T-helper 2 cell treated with Interferon-gamma antibody and Interleukin-4, amounts not matched to agents 5 μg/mL and 100 μg/mL, for 36 hours (primary cell): ENCODE measurements around the gene SRCAP.

ENCODE experiments used
- DNase-seq: peaks from one replicate; pipeline ENCODE4 v3.0.0; 2021; ENCODE audit warnings: low spot score
- H3K27ac Mint-ChIP-seq: one replicate; pipeline ENCODE4 v1.8.0; 2021; ENCODE audit warnings: mild to moderate bottlenecking, mixed read lengths
- H3K27me3 Mint-ChIP-seq: one replicate; pipeline ENCODE4 v1.8.0; 2021; ENCODE audit warnings: low read depth, mixed read lengths
- H3K36me3 Mint-ChIP-seq: one replicate; pipeline ENCODE4 v1.8.0; 2021; ENCODE audit warnings: low read depth, mixed read lengths
- H3K4me1 Mint-ChIP-seq: one replicate; pipeline ENCODE4 v1.8.0; 2021; ENCODE audit warnings: low read depth, mixed read lengths
- H3K4me3 Mint-ChIP-seq: one replicate; pipeline ENCODE4 v1.8.0; 2022; ENCODE audit warnings: mild to moderate bottlenecking, moderate library complexity, mixed read lengths
- H3K9me3 Mint-ChIP-seq: one replicate; pipeline ENCODE4 v1.8.0; 2021; ENCODE audit warnings: mixed read lengths

The SRCAP gene

GRCh38 chr16:30766206-30766932 lies 67.4 kb downstream of the SRCAP start:
- H3K4me3 Mint-ChIP-seq = no peak overlapping the region
- peaks cover 8% of the 10 kb centered on the region for H3K4me1 Mint-ChIP-seq
- no peak for DNase-seq
- H3K27me3 Mint-ChIP-seq = no peaks in the 10 kb centered on the region
- peaks cover 49% of the 10 kb centered on the region for H3K36me3 Mint-ChIP-seq
- H3K27ac Mint-ChIP-seq = no peak overlapping the region
- no peaks in the 10 kb centered on the region for H3K9me3 Mint-ChIP-seq

- Mint-ChIP-seq H3K4me1 (peaks cover 8% of the 10 kb centered on the region), H3K27ac (no peak overlapping the region), H3K4me3 (no peak overlapping the region)
These were observed 67.9 kb downstream of the SRCAP start for GRCh38 chr16:30766933-30767284.

GRCh38 chr16:30767767-30768465 lies 68.9 kb downstream of the SRCAP start:
- H3K9me3 Mint-ChIP-seq = no peaks in the 10 kb centered on the region
- H3K27ac Mint-ChIP-seq = no peak overlapping the region
- peaks cover 58% of the 10 kb centered on the region for H3K36me3 Mint-ChIP-seq
- no peaks in the 10 kb centered on the region for H3K27me3 Mint-ChIP-seq
- no peak overlapping the region for H3K4me3 Mint-ChIP-seq
- peaks cover 10% of the 10 kb centered on the region for H3K4me1 Mint-ChIP-seq
- no peak for DNase-seq

More at GRCh38 chr16:30766933-30767284, 67.9 kb downstream of the SRCAP start:
- Mint-ChIP-seq H3K9me3 (no peaks in the 10 kb centered on the region), H3K36me3 (peaks cover 51% of the 10 kb centered on the region), H3K27me3 (no peaks in the 10 kb centered on the region)
- no peak for DNase-seq

- Mint-ChIP-seq H3K9me3 (no peaks in the 10 kb centered on the region), H3K36me3 (peaks cover 62% of the 10 kb centered on the region), H3K27ac (no peak overlapping the region), H3K4me1 (peaks cover 4% of the 10 kb centered on the region), H3K27me3 (no peaks in the 10 kb centered on the region), H3K4me3 (no peak overlapping the region)
- no peak for DNase-seq
These were observed 69.7 kb downstream of the SRCAP start for GRCh38 chr16:30768583-30769181.

- H3K36me3 Mint-ChIP-seq = peaks cover 58% of the 10 kb centered on the region
- no peak overlapping the region for H3K4me3 Mint-ChIP-seq
- DNase-seq = no peak
- peaks cover 3% of the 10 kb centered on the region for H3K4me1 Mint-ChIP-seq
- no peak overlapping the region for H3K27ac Mint-ChIP-seq
- no peaks in the 10 kb centered on the region for H3K9me3 Mint-ChIP-seq
- H3K27me3 Mint-ChIP-seq = no peaks in the 10 kb centered on the region
These were observed 70.6 kb downstream of the SRCAP start for GRCh38 chr16:30769379-30770089.

GRCh38 chr16:30771726-30772125 lies 72.8 kb downstream of the SRCAP start:
- Mint-ChIP-seq H3K9me3 (no peaks in the 10 kb centered on the region), H3K27ac (no peak overlapping the region), H3K4me3 (no peak overlapping the region), H3K36me3 (peaks cover 46% of the 10 kb centered on the region), H3K27me3 (no peaks in the 10 kb centered on the region), H3K4me1 (peaks cover 6% of the 10 kb centered on the region)
- no peak for DNase-seq

GRCh38 chr16:30773826-30774225 lies 74.9 kb downstream of the SRCAP start:
- no peak for DNase-seq
- H3K4me3 Mint-ChIP-seq = no peak overlapping the region
- peaks cover 12% of the 10 kb centered on the region for H3K4me1 Mint-ChIP-seq
- no peaks in the 10 kb centered on the region for H3K9me3 Mint-ChIP-seq
- H3K27ac Mint-ChIP-seq = no peak overlapping the region
- no peaks in the 10 kb centered on the region for H3K27me3 Mint-ChIP-seq
- H3K36me3 Mint-ChIP-seq = peaks cover 33% of the 10 kb centered on the region

- Mint-ChIP-seq H3K27ac (peak overlapping the region; percentile 93), H3K9me3 (no peaks in the 10 kb centered on the region), H3K27me3 (no peaks in the 10 kb centered on the region), H3K4me3 (peak overlapping the region; percentile 94), H3K4me1 (peaks cover 12% of the 10 kb centered on the region), H3K36me3 (peaks cover 28% of the 10 kb centered on the region)
- DNase-seq = no peak
These were observed 75.6 kb downstream of the SRCAP start for GRCh38 chr16:30774367-30775130.

GRCh38 chr16:30775131-30775391 lies 76.1 kb downstream of the SRCAP start:
- H3K27me3 Mint-ChIP-seq = no peaks in the 10 kb centered on the region
- no peaks in the 10 kb centered on the region for H3K9me3 Mint-ChIP-seq
- peak overlapping the region; percentile 94 for H3K4me3 Mint-ChIP-seq
- peaks cover 12% of the 10 kb centered on the region for H3K4me1 Mint-ChIP-seq
- peaks cover 25% of the 10 kb centered on the region for H3K36me3 Mint-ChIP-seq
- DNase-seq = no peak
- peak overlapping the region; percentile 93 for H3K27ac Mint-ChIP-seq

GRCh38 chr16:30775392-30776188 lies 76.6 kb downstream of the SRCAP start:
- peaks cover 12% of the 10 kb centered on the region for H3K4me1 Mint-ChIP-seq
- H3K36me3 Mint-ChIP-seq = peaks cover 21% of the 10 kb centered on the region
- no peaks in the 10 kb centered on the region for H3K9me3 Mint-ChIP-seq
- no peaks in the 10 kb centered on the region for H3K27me3 Mint-ChIP-seq
- peak overlapping the region; percentile 94 for H3K4me3 Mint-ChIP-seq
- peak; percentile 63 for DNase-seq
- H3K27ac Mint-ChIP-seq = peak overlapping the region; percentile 93

- Mint-ChIP-seq H3K9me3 (no peaks in the 10 kb centered on the region), H3K4me1 (peaks cover 10% of the 10 kb centered on the region), H3K36me3 (peaks cover 12% of the 10 kb centered on the region), H3K27me3 (no peaks in the 10 kb centered on the region), H3K4me3 (peak overlapping the region; percentile 94), H3K27ac (no peak overlapping the region)
- no peak for DNase-seq
These were observed 78.8 kb downstream of the SRCAP start for GRCh38 chr16:30777591-30778297.

- no peaks in the 10 kb centered on the region for H3K9me3 Mint-ChIP-seq
- H3K4me1 Mint-ChIP-seq = peaks cover 9% of the 10 kb centered on the region
- H3K4me3 Mint-ChIP-seq = no peak overlapping the region
- H3K27me3 Mint-ChIP-seq = no peaks in the 10 kb centered on the region
- no peak for DNase-seq
- no peak overlapping the region for H3K27ac Mint-ChIP-seq
- H3K36me3 Mint-ChIP-seq = peaks cover 5% of the 10 kb centered on the region
These were observed 79.7 kb downstream of the SRCAP start for GRCh38 chr16:30778549-30779244.
